NB4 (cell line): ENCODE measurements around the gene ACER2.

Experiments
- MAX ChIP-seq: IDR thresholded peaks from 2 replicates; pipeline ENCODE4 v1.6.1; 2011; ENCODE audit warnings: low read depth, low read length
- POLR2A ChIP-seq: IDR thresholded peaks from 2 replicates; pipeline ENCODE4 v1.6.1; 2011; ENCODE audit warnings: mild to moderate bottlenecking; ENCODE audit not compliant: insufficient read length; ENCODE audit errors: extremely low read depth
- TF ChIP-seq, protein P1 (sequence below): IDR thresholded peaks from one replicate; pipeline ENCODE4 v1.5.1; 2012; ENCODE audit warnings: low read depth, low read length

GRCh38 chr9:19496321-19497050 lies 87.7 kb downstream of the ACER2 start:
- TF ChIP-seq, protein P1, sequence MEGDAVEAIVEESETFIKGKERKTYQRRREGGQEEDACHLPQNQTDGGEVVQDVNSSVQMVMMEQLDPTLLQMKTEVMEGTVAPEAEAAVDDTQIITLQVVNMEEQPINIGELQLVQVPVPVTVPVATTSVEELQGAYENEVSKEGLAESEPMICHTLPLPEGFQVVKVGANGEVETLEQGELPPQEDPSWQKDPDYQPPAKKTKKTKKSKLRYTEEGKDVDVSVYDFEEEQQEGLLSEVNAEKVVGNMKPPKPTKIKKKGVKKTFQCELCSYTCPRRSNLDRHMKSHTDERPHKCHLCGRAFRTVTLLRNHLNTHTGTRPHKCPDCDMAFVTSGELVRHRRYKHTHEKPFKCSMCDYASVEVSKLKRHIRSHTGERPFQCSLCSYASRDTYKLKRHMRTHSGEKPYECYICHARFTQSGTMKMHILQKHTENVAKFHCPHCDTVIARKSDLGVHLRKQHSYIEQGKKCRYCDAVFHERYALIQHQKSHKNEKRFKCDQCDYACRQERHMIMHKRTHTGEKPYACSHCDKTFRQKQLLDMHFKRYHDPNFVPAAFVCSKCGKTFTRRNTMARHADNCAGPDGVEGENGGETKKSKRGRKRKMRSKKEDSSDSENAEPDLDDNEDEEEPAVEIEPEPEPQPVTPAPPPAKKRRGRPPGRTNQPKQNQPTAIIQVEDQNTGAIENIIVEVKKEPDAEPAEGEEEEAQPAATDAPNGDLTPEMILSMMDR, result no peak
- TF ChIP-seq MAX (no peak), POLR2A (no peak)
